Fibroblast of pulmonary artery (primary cell): Measurements from ENCODE around the gene SERPINA3.

ENCODE experiments used
- DNase-seq: peaks from one replicate; pipeline ENCODE4 v3.0.0-alpha.2; 2010; ENCODE audit warnings: low read depth
- H3K4me3 ChIP-seq: replicated peaks from 2 replicates; pipeline ENCODE4 v1.5.1; 2011; ENCODE audit warnings: low read depth, mild to moderate bottlenecking, control low read depth, low read length, moderate library complexity
- TF ChIP-seq, protein P1 (sequence below): IDR thresholded peaks from 2 replicates; pipeline ENCODE4 v1.5.1; 2011; ENCODE audit warnings: mild to moderate bottlenecking, control low read depth, low read length, inconsistent platforms; ENCODE audit errors: missing control alignments

SERPINA3 gene

DNA sequence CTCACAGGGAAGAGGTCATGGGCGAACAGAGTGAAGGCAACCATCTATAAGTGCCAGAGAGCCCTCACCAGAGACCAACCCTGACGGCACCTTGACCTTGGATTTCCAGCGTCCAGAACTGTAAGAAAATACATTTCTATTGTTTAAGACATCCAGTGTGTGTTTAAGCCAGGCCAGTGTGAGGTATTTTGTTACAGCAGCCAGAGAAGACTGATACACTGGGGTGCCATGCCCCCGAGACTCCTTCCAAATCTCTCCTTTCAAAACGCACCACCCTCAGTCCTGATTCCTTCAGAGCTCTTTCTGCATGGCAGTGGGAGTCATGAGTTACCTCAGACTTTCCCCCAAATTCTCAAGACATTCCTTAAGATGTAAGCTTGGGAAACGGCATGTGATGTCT, 33.5 kb upstream of the SERPINA3 start:
- TF ChIP-seq, protein P1, sequence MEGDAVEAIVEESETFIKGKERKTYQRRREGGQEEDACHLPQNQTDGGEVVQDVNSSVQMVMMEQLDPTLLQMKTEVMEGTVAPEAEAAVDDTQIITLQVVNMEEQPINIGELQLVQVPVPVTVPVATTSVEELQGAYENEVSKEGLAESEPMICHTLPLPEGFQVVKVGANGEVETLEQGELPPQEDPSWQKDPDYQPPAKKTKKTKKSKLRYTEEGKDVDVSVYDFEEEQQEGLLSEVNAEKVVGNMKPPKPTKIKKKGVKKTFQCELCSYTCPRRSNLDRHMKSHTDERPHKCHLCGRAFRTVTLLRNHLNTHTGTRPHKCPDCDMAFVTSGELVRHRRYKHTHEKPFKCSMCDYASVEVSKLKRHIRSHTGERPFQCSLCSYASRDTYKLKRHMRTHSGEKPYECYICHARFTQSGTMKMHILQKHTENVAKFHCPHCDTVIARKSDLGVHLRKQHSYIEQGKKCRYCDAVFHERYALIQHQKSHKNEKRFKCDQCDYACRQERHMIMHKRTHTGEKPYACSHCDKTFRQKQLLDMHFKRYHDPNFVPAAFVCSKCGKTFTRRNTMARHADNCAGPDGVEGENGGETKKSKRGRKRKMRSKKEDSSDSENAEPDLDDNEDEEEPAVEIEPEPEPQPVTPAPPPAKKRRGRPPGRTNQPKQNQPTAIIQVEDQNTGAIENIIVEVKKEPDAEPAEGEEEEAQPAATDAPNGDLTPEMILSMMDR: no peak

DNA sequence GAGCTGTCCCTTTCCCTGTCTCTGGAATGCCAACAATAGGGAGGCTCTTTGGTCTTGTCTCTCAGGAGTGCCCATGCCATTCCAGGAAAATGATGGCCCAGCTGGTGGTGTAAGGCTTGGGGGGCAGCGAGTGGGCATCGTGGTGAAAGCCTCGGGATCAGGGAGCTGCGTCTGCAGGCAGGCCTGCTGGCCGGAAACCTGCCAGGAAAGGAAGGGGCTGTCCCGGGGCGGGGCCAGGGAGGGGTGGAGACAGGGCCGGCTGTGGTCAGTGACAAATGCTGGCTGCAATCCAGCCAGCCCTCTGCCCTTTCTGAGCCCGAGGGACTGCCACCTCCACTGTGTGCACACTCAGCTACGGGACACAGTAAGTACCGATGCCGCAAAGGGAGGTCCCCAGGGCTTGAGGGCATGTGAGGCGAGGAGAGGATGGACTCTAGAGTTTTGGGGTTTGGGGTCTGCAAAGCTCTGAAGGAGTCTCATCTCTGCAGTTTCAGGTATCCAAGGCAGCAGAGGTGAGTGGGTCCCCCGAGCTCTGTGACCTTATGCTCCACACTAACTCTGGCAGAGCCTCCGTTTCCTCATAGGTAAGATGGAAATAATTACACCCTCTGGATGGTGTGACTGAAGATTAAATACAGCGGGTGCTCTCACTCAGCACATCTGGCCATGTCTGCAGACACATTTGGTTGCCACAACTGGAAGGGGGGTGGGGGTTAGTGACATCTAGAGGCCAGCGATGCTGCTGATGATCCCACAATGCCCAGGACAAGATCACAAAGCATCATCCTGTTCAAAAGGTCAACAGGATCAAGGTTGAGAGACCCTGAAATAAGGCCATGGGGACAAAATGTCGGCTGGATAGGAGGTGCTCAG, 30.8 kb upstream of the SERPINA3 start, which contains the start of gene SERPINA5:
SERPINA5 (plus strand) TSS at position 300 of the 873 bp plus-strand sequence. CDS start 5,937 bp downstream, outside the sequence.
- H3K4me3 ChIP-seq: no peak within 1 kb of the TSS
- TF ChIP-seq, protein P1: no peak
- peak; percentile 45 for DNase-seq

More for the DNA sequence above, 33.5 kb upstream of the SERPINA3 start:
- H3K4me3 ChIP-seq: no peak overlapping the region
- no peak for DNase-seq

DNA sequence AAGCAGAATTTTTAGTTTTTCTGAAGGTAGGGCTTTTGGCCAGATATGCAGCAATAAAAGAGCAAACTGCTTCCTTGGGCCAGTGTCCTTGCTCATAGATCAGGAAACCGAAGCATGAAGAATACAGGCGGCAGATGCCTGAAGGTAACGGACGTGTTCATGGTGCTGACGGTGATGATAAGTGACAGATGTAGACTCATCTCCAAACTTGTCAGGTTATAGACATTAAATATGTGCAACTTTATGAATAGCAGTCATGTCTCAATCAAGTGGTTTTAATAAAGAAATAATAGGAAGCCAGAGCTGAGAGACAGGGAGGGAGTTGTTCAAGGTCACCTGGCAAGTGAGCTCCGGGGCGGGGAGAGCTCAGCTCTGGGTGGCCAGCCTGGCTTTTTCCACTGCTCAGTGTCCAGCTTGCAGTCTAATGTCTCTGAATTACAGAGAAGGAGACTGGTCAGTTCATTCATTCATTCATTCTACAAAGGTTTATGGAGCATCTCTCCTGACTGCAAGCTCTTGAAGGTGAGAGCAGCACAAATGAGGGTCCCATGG, 29.9 kb upstream of the SERPINA3 start:
- TF ChIP-seq, protein P1: no peak
- no peak for DNase-seq
- H3K4me3 ChIP-seq: no peak overlapping the region

DNA sequence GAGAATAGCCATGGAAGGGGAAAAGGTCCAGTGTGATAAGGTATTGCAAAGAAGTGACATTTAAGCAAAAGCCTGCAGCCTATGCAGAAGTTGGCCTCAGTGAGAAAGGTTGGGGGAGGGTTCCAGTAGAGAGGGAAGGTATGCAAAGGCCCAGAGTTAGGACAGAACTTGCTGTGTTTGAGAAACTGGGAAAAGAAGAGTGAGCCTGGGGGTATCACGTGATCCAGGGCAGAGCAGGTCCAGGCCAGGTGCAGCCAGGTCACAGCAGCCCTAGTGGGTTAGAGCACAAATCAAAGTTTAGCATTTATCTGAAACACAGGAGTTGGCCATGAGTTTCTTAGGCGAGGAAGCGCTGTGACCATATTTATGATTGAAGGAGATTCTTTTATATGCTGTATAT, 29.3 kb upstream of the SERPINA3 start:
- no peak overlapping the region for H3K4me3 ChIP-seq
- no peak for DNase-seq
- TF ChIP-seq, protein P1: no peak

DNA sequence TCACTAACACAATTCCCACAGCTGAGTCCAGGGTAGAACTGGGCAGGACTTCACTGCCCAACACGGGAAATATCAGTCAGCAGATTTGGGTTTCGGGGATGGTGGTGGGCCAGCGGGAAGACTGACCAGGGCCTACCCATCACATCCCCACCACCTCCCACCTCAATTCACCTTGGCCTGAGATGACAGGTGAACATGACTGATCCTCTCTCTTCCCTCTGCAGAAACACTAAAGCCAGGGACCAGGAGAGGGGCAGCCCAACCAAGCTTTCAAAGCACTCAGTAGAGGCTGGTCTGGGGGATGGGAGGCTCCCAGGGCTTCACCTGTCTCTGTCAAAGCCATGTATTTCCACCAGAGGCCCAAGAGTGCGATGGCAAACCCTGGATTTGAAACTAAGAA, 28.6 kb upstream of the SERPINA3 start:
- DNase-seq: no peak
- TF ChIP-seq, protein P1: no peak

DNA sequence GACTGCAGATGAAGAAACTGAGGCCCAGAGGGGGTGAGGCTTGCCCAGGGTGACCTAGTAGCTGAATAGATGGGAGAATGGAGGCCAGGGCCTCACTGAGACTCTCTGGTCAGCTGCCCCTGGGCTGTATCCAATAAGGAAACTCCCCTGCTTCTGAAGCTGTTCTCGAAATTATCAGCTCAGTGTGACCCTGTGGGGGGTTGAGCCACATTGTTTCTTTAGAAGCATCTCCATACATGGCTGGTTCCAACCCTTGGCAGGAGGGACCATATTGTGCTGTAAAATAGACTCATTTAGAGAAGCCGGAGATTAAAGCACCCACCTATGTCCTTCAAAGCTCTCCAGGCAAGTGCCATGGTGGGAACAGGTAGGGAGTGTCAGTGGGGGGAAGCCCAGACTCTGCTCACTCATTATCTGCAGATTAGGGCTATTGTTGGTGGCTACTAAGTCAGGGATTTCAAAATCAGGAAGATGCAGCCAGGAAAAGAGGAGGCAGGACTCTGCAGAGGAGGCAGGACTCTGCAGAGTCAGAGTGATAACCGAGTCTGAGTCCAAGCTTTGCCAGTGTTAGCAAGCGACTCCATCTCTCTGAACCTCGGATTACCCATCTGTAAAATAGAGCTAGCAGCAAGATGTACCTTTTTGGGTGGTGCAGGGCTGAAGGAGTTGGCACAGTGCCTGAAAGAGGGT, 27.5 kb upstream of the SERPINA3 start:
- peak; percentile 67 for DNase-seq
- TF ChIP-seq, protein P1: no peak
- H3K4me3 ChIP-seq: no peak overlapping the region

More for the DNA sequence above, 28.6 kb upstream of the SERPINA3 start:
- H3K4me3 ChIP-seq: no peak overlapping the region
